COLO668 (cell line): Measurements from ENCODE around the gene PLCL2.

Experiments
- DNase-seq: peaks from one replicate; lab custom pipeline; 2025; ENCODE audit not compliant: unreplicated experiment; lab: John Stamatoyannopoulos, UW

The PLCL2 gene

DNA sequence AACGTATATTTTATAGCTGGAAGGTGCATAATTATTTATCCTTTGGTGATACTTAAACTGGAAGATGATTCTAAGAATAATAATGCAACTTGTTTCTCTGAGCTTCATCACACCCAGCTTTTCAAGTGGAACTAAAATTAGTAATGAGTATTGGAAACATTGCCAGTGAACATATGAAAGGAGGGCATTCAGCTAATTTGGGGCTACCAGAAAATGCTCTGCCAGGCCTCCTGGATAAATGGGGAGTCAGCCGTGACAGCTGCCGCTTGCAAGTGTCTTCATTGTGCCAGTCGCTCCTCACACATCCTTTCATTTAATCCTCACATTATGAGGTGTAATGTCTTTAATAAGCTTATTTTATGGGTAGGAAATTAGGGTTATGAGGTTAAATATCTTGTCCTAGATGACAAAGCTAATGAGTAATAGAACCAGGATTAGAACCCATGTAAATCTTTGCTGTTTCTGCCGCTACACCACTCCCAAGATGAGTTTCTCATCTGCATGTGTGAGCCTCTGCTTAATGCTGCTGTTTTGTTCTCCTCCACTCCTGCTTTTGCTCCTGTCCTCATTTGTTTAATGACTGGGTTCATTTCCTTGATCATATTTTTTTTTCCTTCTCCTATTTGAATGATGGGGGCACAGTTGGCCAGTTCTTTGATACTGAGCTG, 155.7 kb downstream of the PLCL2 start:
- DNase-seq: no peak

- DNase-seq: no peak
Measured at GRCh38 chr3:17040990-17041377, 156.2 kb downstream of the PLCL2 start.

- DNase-seq: no peak
Measured at GRCh38 chr3:17044855-17045254, 160.1 kb downstream of the PLCL2 start.

- DNase-seq: no peak
Measured at GRCh38 chr3:17045705-17046104, 160.9 kb downstream of the PLCL2 start.

DNA sequence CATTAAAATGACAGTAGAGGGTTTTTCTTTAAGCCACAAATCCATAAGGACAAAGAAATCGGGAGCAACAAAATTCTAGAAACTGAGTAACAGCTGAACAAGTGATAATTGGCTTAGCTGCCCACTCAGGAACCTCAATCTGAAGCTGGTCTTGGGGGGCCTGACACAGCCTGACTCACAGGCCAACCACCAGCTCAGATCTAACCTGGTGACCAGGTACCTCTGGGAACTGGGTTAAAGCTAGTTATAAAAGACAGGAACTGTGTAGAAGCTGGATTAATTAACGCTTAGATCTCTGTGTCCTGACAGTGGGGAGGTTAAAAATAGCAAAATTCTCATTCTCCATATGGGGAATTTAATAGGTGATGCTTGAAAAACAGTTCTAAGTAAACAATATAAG, 161.9 kb downstream of the PLCL2 start:
- DNase-seq: no peak

DNA sequence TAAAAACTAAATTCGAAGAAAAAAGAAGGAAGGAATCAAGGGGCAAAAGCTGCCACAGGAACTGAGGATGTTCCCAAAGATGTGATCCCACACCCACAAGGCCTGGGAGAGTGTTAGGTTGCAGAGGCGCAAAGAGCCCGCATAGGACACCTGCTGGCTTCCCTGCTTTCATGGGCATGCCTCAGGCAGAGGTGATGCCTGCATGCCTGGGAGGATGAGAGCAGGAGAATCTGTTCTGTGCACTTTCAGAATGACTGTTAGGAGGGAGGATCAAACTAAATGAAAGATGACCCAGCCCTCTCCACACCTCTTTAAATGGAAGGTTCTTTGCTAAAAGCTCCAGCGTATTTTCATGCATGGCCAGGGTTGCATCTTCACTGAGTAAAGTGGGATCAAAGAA, 162.4 kb downstream of the PLCL2 start:
- no peak for DNase-seq

DNA sequence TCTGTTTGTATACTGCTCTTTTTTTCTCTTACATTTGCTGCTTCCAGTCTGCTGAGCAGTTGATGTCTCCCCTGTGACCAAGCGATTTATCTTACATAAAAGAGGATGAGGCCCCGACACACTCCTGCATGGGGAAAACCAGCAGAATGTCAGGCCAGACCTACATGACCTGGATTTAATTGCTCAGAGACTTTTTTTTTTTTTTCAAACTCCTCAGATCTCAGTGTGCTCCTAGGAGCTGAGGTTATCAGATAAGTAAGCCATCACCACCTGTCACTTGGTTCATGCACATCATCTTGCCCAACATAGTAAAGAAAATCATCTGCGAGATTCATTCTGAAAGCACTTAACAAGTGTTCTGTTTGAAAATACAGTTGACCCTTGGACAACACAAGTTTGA, 163.1 kb downstream of the PLCL2 start:
- no peak for DNase-seq

GRCh38 chr3:17050071-17050470, 165.3 kb downstream of the PLCL2 start:
- DNase-seq: no peak

- DNase-seq: no peak
Measured at GRCh38 chr3:17050506-17050905, 165.8 kb downstream of the PLCL2 start.

GRCh38 chr3:17052363-17052762, 167.6 kb downstream of the PLCL2 start:
- DNase-seq: no peak

DNA sequence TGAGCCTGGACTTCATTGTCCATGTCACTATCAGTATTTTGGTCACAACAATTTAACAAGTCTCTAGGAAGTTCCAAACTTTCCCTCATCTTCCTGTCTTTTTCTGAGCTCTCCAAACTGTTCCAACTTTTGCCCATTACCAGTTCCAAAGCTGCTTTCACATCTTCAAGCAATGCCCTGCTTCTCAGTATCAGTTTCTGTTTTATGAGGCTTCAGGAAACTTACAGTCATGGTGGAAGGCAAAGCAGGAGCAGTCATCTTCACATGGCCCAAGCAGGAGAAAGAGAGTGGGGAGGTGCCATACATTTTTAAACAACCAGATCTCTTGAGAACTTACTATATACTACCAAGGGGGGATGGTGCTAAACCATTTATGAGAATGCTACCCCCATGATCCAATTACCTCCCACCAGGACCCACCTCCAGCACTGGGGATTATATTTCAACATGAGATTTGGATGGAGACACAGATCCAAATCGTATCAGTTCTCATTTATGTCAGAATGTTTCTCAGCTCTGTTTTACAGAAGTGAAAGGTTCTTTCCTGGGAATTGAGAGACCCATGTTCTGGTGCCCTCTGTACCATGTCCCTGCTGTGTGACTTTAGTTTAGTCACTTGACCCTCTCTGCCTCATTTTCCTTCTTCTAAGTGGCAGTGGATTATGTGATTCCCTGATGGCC, 169.7 kb downstream of the PLCL2 start:
- no peak for DNase-seq

DNA sequence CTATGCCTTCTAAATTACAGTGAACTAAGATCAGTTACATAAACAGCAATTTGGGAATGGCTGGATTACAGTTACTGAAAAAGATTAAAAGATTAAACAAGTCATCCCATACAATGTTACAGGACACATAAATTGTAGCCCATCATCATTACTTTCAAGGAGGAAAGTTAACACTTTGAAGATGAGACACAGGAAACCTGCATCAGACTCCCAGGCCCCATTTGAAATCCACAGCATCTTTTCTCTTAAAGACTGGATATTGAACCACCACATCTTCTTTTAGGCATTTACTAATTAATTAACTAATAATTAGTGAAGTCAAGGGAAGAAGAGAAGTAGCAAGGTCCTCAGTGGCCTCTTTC, 170.2 kb downstream of the PLCL2 start:
- DNase-seq: no peak

DNA sequence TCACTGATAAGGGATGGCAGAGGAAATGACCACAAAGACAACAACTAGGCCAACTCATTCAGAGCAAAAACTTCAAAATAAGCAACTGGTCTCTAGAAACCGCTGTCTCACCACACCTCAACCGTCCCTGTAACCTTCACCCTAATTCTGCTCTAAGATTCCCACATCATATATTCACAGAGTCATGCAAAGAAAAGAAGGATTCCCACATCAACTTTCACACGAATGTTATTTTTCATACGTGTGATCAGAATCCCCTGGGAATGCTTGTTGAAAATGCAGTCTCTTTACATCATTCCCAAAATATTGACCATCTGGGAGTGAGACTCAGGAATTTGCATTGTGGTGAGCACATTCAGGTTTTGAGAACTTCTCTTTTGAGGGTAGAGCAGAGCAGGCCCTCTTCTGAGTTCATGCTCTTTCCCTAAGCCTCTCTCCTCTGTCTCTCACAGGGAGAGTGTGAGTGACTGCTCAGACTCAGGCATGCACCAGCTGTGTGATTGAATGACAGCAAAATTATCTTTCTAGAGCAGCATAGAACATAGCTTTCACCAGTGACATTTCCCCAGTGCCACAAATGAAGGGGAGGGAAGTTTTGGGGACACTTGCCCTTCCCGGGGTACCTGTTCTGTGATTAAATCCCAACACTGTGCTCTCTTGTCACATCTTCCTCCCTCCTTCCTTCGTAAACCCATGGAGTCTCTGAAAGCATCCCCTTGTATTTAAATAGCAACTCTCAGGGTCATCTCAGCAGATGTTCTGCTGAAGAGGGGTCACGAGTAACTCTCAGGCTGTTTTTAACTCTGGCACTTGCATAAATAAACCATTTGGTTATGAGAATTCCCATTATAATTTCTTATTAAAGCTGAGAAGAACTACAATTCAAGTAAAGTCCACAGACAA, 170.9 kb downstream of the PLCL2 start:
- DNase-seq: no peak

DNA sequence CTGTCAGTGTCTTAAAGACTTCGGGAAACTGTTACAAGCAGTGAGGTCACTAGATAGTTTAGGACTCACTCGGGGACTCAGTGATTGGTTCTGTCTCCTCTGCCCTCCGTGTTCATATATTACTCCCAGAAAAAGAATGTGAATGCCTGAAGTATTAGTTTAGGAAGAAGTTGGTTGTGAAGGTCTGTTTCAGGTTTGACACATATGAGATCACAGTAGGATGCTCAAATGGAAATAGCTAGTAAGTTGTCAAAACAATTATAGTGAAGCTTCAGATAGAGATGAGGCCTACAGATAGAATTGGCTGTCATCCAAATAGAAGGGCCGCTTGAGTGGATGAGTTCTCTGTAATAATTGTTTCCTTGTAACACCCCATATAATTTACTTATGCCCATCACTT, 172.6 kb downstream of the PLCL2 start:
- peak; percentile 5 for DNase-seq

GRCh38 chr3:17059989-17060550, 175.3 kb downstream of the PLCL2 start:
- no peak for DNase-seq

DNA sequence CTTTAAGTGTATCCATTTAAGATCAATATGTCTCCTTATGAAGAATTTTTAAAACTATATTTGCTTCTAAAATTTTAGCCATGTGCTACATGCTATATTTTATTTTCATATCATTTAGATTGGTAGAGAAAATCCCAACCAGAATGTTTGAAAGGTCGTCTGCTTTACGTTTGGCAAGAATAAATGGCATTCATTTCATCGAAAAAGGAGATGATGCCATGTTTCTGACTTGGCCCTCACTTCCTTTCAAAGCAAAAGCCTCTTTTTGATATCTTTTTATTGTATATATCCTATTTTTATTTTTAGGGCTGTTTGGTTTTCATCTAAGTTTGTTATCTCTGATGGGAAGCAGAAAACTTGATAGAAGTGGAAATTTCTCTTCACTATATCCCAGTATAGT, 176.2 kb downstream of the PLCL2 start:
- DNase-seq: no peak

DNA sequence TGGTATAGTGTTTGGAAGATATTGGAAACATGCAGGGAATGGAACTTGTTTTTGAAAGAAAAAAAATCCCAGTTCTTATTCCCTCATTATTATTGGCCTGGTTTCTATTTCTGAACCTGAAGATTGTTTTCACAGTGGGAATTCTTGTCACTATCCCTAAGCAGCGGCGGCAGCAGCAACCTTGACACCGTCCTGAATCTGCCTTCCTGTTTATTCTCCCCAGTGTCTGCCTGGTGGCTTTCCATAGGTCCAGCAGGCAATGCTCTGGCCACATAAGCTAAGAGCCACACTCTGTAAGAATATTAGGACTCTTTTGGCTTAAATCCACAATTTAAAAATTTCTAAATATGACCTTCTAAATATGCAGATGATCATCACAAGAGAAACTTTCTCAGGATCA, 178.0 kb downstream of the PLCL2 start:
- no peak for DNase-seq

DNA sequence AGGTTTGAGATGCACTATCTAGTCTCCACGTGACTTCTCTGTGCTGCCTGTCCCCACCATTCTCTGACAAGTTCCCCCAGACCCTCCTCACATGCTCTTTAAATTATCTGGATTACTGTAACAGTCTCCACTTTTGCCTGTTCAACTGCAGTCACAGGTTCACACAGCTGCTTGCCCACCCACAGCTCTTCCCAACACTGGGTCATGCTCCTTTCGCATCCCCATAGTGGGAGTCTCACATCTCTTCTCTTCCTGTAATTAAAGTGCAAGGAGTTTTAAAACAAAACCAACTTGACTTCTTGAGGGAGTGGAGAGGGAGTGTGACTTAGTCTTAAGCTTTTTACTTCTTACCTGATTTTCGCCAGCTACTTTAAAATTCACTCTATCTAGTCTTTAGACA, 178.8 kb downstream of the PLCL2 start:
- no peak for DNase-seq

GRCh38 chr3:17065315-17065714, 180.6 kb downstream of the PLCL2 start:
- no peak for DNase-seq

DNA sequence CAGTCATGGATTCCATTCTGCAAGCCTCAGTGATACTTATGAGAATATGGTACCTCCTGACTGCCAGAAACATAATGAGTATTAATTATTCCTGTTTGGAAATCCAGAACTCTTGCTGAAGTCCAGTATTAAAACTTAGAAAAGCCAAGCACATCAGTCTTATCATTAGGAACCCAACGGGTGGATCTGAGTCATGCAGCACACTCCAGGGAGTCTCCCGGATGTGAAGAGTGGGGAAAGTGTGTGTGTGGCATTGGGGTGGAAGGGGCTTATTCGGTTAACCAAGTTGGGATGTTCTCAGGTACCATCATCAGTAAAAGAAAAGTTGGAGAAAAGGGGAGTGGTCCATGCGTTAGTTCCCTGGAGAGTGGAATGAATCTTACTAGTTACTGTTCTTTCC, 181.1 kb downstream of the PLCL2 start:
- no peak for DNase-seq

DNA sequence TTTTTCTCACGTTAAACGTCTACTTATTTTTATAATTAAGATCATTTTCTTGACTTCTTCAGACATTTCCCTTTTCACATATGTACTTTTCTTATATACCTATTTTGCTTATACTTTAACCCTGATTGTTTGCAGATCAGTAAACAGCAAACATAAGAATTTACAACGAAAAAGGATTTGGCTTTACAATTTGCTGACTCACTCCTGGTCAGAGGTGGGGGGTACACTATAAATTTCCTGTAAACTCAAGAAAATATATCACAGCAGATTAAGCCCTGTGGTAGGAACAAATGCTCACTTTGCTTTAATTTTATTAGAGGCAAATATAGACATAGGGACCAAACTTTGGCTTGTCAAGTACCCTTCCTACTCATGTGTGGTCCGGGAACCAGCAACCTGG, 185.0 kb downstream of the PLCL2 start:
- no peak for DNase-seq
